A673 (cell line): ENCODE results near the gene INCENP.

Source experiments
- CTCF ChIP-seq: fragments of 300-800, 200-600 bp; sonication (generic); conservative IDR thresholded peaks from 2 replicates; pipeline ENCODE4 v1.5.1; 2017; ENCODE audit warnings: low read depth, mild to moderate bottlenecking, antibody characterized with exemption, low read length, moderate library complexity, mixed read lengths
- EZH2 ChIP-seq: fragments of 200-600 bp; sonication (generic); IDR thresholded peaks from 2 replicates; pipeline ENCODE4 v1.6.1; 2017; ENCODE audit warnings: borderline replicate concordance, low read depth, mild to moderate bottlenecking, mixed read lengths, antibody characterized with exemption, low read length; ENCODE audit not compliant: poor library complexity, severe bottlenecking

- TF ChIP-seq CTCF, result peak; percentile 97
- TF ChIP-seq EZH2, result no peak
These were observed 42.2 kb upstream of the INCENP start for GRCh38 chr11:62081378-62082291.
